ENCODE results near the gene DUSP12.

DUSP12 gene

GRCh38 chr1:161771973-161772372, 22.4 kb downstream of the DUSP12 start:
- no peak for DNase-seq

- no peak for DNase-seq
Observed at GRCh38 chr1:161772397-161772796, 22.8 kb downstream of the DUSP12 start.

GRCh38 chr1:161773791-161774190, 24.2 kb downstream of the DUSP12 start:
- no peak for DNase-seq

GRCh38 chr1:161777261-161777660, 27.7 kb downstream of the DUSP12 start:
- DNase-seq = no peak

GRCh38 chr1:161778522-161778921, 28.9 kb downstream of the DUSP12 start:
- DNase-seq = no peak

GRCh38 chr1:161779393-161779792, 29.8 kb downstream of the DUSP12 start:
- DNase-seq = no peak

- no peak for DNase-seq
Observed at GRCh38 chr1:161781995-161782394, 32.4 kb downstream of the DUSP12 start.

- DNase-seq = no peak
Observed at GRCh38 chr1:161782886-161783285, 33.3 kb downstream of the DUSP12 start.

- DNase-seq = no peak
Observed at GRCh38 chr1:161784968-161785367, 35.4 kb downstream of the DUSP12 start.

- DNase-seq = no peak
Observed at GRCh38 chr1:161787355-161787754, 37.8 kb downstream of the DUSP12 start.

- DNase-seq = no peak
Observed at GRCh38 chr1:161790587-161791317, 41.2 kb downstream of the DUSP12 start.

- DNase-seq = no peak
Observed at GRCh38 chr1:161791904-161792655, 42.5 kb downstream of the DUSP12 start.

- DNase-seq = no peak
Observed at GRCh38 chr1:161792740-161793139, 43.2 kb downstream of the DUSP12 start.

- no peak for DNase-seq
Observed at GRCh38 chr1:161799792-161800191, 50.2 kb downstream of the DUSP12 start.

GRCh38 chr1:161801955-161802354, 52.4 kb downstream of the DUSP12 start:
- DNase-seq = no peak

- no peak for DNase-seq
Observed at GRCh38 chr1:161803181-161803580, 53.6 kb downstream of the DUSP12 start.

- DNase-seq = no peak
Observed at GRCh38 chr1:161805399-161806197, 56.0 kb downstream of the DUSP12 start.

All from cerebellar nuclear complex (tissue), 1 donor.